IMR-90 (cell line): ENCODE data around the gene MTCP1. TPM values are rescaled to one million over a fixed set of nuclear protein-coding genes. Genes with fewer than 3 reads are reported as not detected.

Experiments
- ATAC-seq: fragments of 200-7000 bp; cut with Tn5 transposase; 2 replicates; pipeline ENCODE4 v1.9.1; 2020; ENCODE audit warnings: low read depth, mild to moderate bottlenecking, moderate library complexity
- BruUV-seq: library from RNA; stranded (reverse); fragments of 400-500 nt; replicated peaks from 2 replicates; lab custom pipeline; 2021; lab: Mats Ljungman, UMichigan
- CTCF ChIA-PET: fragments of 300-600 bp; formaldehyde crosslinking; extraction: SDS; loops from one replicate; lab custom pipeline; 2021; ENCODE audit warnings: antibody characterized with exemption; lab: Yijun Ruan, JAX
- POLR2A ChIA-PET: fragments of 300-600 bp; sonication (Branson Sonifier 250); formaldehyde crosslinking; loops from one replicate; lab custom pipeline; 2022; ENCODE audit warnings: antibody characterized with exemption; ENCODE audit not compliant: unreplicated experiment; lab: Charles Lee
- DNase-seq: peaks from one replicate; pipeline ENCODE4 v3.0.0; 2013
- H2AFZ ChIP-seq: replicated peaks from 2 replicates; pipeline ENCODE3; 2013; ENCODE audit warnings: low read length, mild to moderate bottlenecking; ENCODE audit not compliant: poor library complexity
- H2AK5ac ChIP-seq: 2 replicates; pipeline ENCODE4 v1.6.1; 2013; ENCODE audit warnings: low read depth, low read length, inconsistent platforms
- H2AK9ac ChIP-seq: replicated peaks from 2 replicates; pipeline ENCODE3; 2013; ENCODE audit warnings: mild to moderate bottlenecking, low read depth, low read length, moderate library complexity; ENCODE audit not compliant: poor library complexity
- H2BK120ac ChIP-seq: 2 replicates; pipeline ENCODE4 v1.6.1; 2013; ENCODE audit warnings: low read depth, low read length, inconsistent platforms
- H2BK15ac ChIP-seq: 3 replicates; pipeline ENCODE4 v1.6.1; 2013; ENCODE audit warnings: low read depth, low read length, inconsistent platforms
- H2BK20ac ChIP-seq: 2 replicates; pipeline ENCODE4 v1.6.1; 2013; ENCODE audit warnings: low read depth, mild to moderate bottlenecking, inconsistent platforms, low read length, moderate library complexity
- H2BK5ac ChIP-seq: 2 replicates; pipeline ENCODE4 v1.6.1; 2013; ENCODE audit warnings: mild to moderate bottlenecking, low read depth, low read length, inconsistent platforms; ENCODE audit not compliant: poor library complexity, severe bottlenecking
- H3K14ac ChIP-seq: replicated peaks from 2 replicates; pipeline ENCODE4 v1.6.1; 2013; ENCODE audit warnings: low read depth, low read length, inconsistent platforms
- H3K18ac ChIP-seq: 2 replicates; pipeline ENCODE4 v1.6.1; 2013; ENCODE audit warnings: low read depth, low read length, control low read depth
- H3K23ac ChIP-seq: 2 replicates; pipeline ENCODE4 v1.6.1; 2013; ENCODE audit warnings: low read depth, low read length, inconsistent platforms
- H3K27ac ChIP-seq: 2 replicates; pipeline ENCODE4 v1.5.1; 2013; ENCODE audit warnings: mild to moderate bottlenecking, control low read depth, low read length; ENCODE audit not compliant: insufficient read depth
- H3K27me3 ChIP-seq: 2 replicates; pipeline ENCODE4 v1.6.1; 2013; ENCODE audit warnings: low read length; ENCODE audit not compliant: control insufficient read depth, insufficient read depth
- H3K36me3 ChIP-seq: 2 replicates; pipeline ENCODE4 v1.6.1; 2013; ENCODE audit warnings: low read length, mixed read lengths; ENCODE audit not compliant: control insufficient read depth, insufficient read depth
- H3K4ac ChIP-seq: 2 replicates; pipeline ENCODE4 v1.6.1; 2013; ENCODE audit warnings: low read depth, low read length, inconsistent platforms
- H3K4me1 ChIP-seq: 2 replicates; pipeline ENCODE4 v1.6.1; 2013; ENCODE audit warnings: low read length, mixed read lengths; ENCODE audit not compliant: control insufficient read depth, insufficient read depth
- H3K4me2 ChIP-seq: 2 replicates; pipeline ENCODE4 v1.6.1; 2013; ENCODE audit warnings: low read depth, mild to moderate bottlenecking, control low read depth, low read length, moderate library complexity
- H3K4me3 ChIP-seq: 2 replicates; pipeline ENCODE4 v1.5.1; 2013; ENCODE audit warnings: low read depth, mild to moderate bottlenecking, control low read depth, low read length, moderate library complexity; ENCODE audit not compliant: insufficient read depth
- H3K56ac ChIP-seq: 2 replicates; pipeline ENCODE4 v1.6.1; 2013; ENCODE audit warnings: low read length, inconsistent platforms; ENCODE audit not compliant: insufficient read depth; ENCODE audit errors: extremely low read depth
- H3K79me1 ChIP-seq, 2 experiments: 2 replicates each; pipeline ENCODE4 v1.6.1; 2013; ENCODE audit warnings: low read length in 2 of 2, inconsistent platforms in 1 of 2, low read depth in 1 of 2
- H3K9ac ChIP-seq: 2 replicates; pipeline ENCODE4 v1.6.1; 2013; ENCODE audit warnings: low read depth, low read length, control low read depth
- H3K9me1 ChIP-seq: 2 replicates; pipeline ENCODE4 v1.6.1; 2013; ENCODE audit warnings: low read length, inconsistent platforms; ENCODE audit not compliant: insufficient read depth
- H3K9me3 ChIP-seq: 2 replicates; pipeline ENCODE4 v1.6.1; 2013; ENCODE audit warnings: low read length; ENCODE audit not compliant: control insufficient read depth, insufficient read depth
- H4K20me1 ChIP-seq: 2 replicates; pipeline ENCODE4 v1.6.1; 2013; ENCODE audit warnings: low read length, inconsistent platforms; ENCODE audit not compliant: insufficient read depth
- H4K5ac ChIP-seq: 2 replicates; pipeline ENCODE4 v1.6.1; 2013; ENCODE audit warnings: mild to moderate bottlenecking, low read depth, low read length, control low read depth
- H4K8ac ChIP-seq, 2 experiments: 2 replicates each; pipeline ENCODE4 v1.6.1; 2013; ENCODE audit warnings: low read depth in 2 of 2, low read length in 2 of 2, control low read depth in 1 of 2, inconsistent platforms in 1 of 2
- H4K91ac ChIP-seq: 2 replicates; pipeline ENCODE4 v1.6.1; 2013; ENCODE audit warnings: low read depth, low read length, inconsistent platforms; ENCODE audit not compliant: insufficient read depth
- BHLHE40 ChIP-seq: fragments of 150-350 bp; IDR thresholded peaks from 2 replicates; pipeline ENCODE4 v1.6.1; 2016; ENCODE audit warnings: mild to moderate bottlenecking, low read depth, low read length
- CEBPB ChIP-seq: IDR thresholded peaks from 2 replicates; pipeline ENCODE4 v1.6.1; 2012; ENCODE audit warnings: low read depth, low read length, improper control_type of control experiment
- CTCF ChIP-seq: conservative IDR thresholded peaks from 2 replicates; pipeline ENCODE4 v1.5.1; 2012; ENCODE audit warnings: mild to moderate bottlenecking, low read depth, low read length, improper control_type of control experiment
- NFE2L2 ChIP-seq: fragments of 150-350 bp; IDR thresholded peaks from 2 replicates; pipeline ENCODE4 v1.6.1; 2016; ENCODE audit warnings: low read depth, mild to moderate bottlenecking, low read length
- POLR2A ChIP-seq: IDR thresholded peaks from 2 replicates; pipeline ENCODE4 v1.6.1; 2012; ENCODE audit warnings: mild to moderate bottlenecking, low read depth, low read length
- RAD21 ChIP-seq: IDR thresholded peaks from 2 replicates; pipeline ENCODE4 v1.6.1; 2012; ENCODE audit warnings: low read length, improper control_type of control experiment
- RCOR1 ChIP-seq: IDR thresholded peaks from 2 replicates; pipeline ENCODE4 v1.6.1; 2012; ENCODE audit warnings: mild to moderate bottlenecking, low read length, improper control_type of control experiment; ENCODE audit not compliant: insufficient replicate concordance
- SMC3 ChIP-seq: fragments of 150-350 bp; IDR thresholded peaks from 2 replicates; pipeline ENCODE4 v1.6.1; 2016; ENCODE audit warnings: low read depth, mild to moderate bottlenecking, antibody characterized with exemption, low read length, moderate library complexity
- WGBS, 2 experiments: methylation state at CpG; one replicate each; pipeline versions ENCODE4 v1.1.5 to v1.1.7; 2013; ENCODE audit warnings: missing lambda C conversion rate in 2 of 2; ENCODE audit not compliant: insufficient read length in 1 of 2; ENCODE audit errors: extremely low coverage in 2 of 2; 5-methylcytosine and 5-hydroxymethylcytosine counted together
- dilution Hi-C: fragments of 300-500 bp; cut with HindIII; formaldehyde crosslinking; loops from one replicate; pipeline ENCODE4 v1.14.3; 2018; ENCODE audit warnings: low sequenced_read_pairs; ENCODE audit not compliant: unreplicated experiment
- in situ Hi-C: fragments of 300-500 bp; cut with MboI; formaldehyde crosslinking; loops from 3 replicates; pipeline ENCODE4 v1.14.3; 2019; ENCODE audit warnings: low sequenced_read_pairs, inconsistent platforms, mixed read lengths
- intact Hi-C: fragments of 100-400 bp; cut with micrococcal nuclease; formaldehyde crosslinking; loops from 2 replicates; pipeline ENCODE4 v1.10.0; 2022
- polyA plus RNA-seq, 3 experiments: library from polyadenylated mRNA; depleted of rRNA; stranded (reverse); fragments of >200 nt; gene quantifications; 2 replicates each; pipeline ENCODE4 v1.2.3, GENCODE V29; 2012; ENCODE audit warnings: low replicate concordance in 1 of 3
- total RNA-seq: library from RNA; depleted of rRNA; stranded (reverse); fragments of >200 nt; gene quantifications from 2 replicates; pipeline ENCODE4 v1.2.3, GENCODE V29; 2012

Gene MTCP1
- total and polyA plus RNA-seq, 2 of the 4 experiments (the other 2 are of a cell fraction) = 0.54 to 4.2 TPM

- DNase-seq (no peak), ATAC-seq (peak; percentile 16)
- POLR2A ChIA-PET = no interaction called here
- no peaks in the 10 kb centered on the region for H3K27me3 ChIP-seq
- no peak overlapping the region for H2BK15ac ChIP-seq
- TF ChIP-seq RCOR1 = no peak
- TF ChIP-seq RAD21 = no peak
- no peak for TF ChIP-seq NFE2L2
- no peak for TF ChIP-seq SMC3
- no peak for TF ChIP-seq POLR2A
- no peak for TF ChIP-seq BHLHE40
- no peak for TF ChIP-seq CTCF
- TF ChIP-seq CEBPB = no peak
- no peaks in the 10 kb centered on the region for H3K9me1 ChIP-seq
- H2AK9ac ChIP-seq = peak overlapping the region; percentile 67
- peak overlapping the region; percentile 55 to 94; a peak in 3 of 4 replicates for H4K8ac ChIP-seq
- peak overlapping the region; percentile 95 for H2AFZ ChIP-seq
- H3K4me2 ChIP-seq = peak overlapping the region; percentile 77
- H2BK5ac ChIP-seq = peak overlapping the region; percentile 67
- 39% methylated on average over 17 of the region's 25 CpGs; no CpG with 5 or more reads in 1 of the 2 experiments for WGBS, 2 experiments
- H3K56ac ChIP-seq = peak overlapping the region; percentile 52
- peak overlapping the region; percentile 50 for H4K91ac ChIP-seq
- H2BK20ac ChIP-seq = no peak overlapping the region
- peak overlapping the region; percentile 94 for H3K14ac ChIP-seq
- H3K79me1 ChIP-seq = peaks cover 7 to 23% of the 10 kb centered on the region in 2 experiments; a peak in 3 of 4 replicates
- peak overlapping the region; percentile 56 for H3K4me3 ChIP-seq
- no peak overlapping the region for H3K18ac ChIP-seq
- dilution Hi-C loops (no loop called here), in situ Hi-C loops (no loop called here), intact Hi-C loops (loop anchor here (2.0 to 5.0 kb wide), 2 partner anchors 45 to 89 kb away; partner anchors contain the start of gene FUNDC2)
- H3K27ac ChIP-seq = peak overlapping the region; percentile 56
- CTCF ChIA-PET = no interaction called here
- H3K9ac ChIP-seq = peak overlapping the region; percentile 79
- H4K5ac ChIP-seq = 0 out of 2 replicates have a peak overlapping the region, but pooled peaks have one; percentile 13
- H2AK5ac ChIP-seq = peak overlapping the region; percentile 43; the same call in 1 of the 2 replicates
- 0 out of 2 replicates have a peak, but pooled peaks cover 2% of the 10 kb centered on the region for H3K9me3 ChIP-seq
- H4K20me1 ChIP-seq = no peaks in the 10 kb centered on the region
- 0 out of 2 replicates have a peak overlapping the region, but pooled peaks have one; percentile 26 for H2BK120ac ChIP-seq
- peak overlapping the region; percentile 90 for H3K4ac ChIP-seq
- peak overlapping the region; percentile 89; the same call in 1 of the 2 replicates for H3K23ac ChIP-seq
- H3K36me3 ChIP-seq = peaks cover 2% of the 10 kb centered on the region; the same call in 1 of the 2 replicates
- BruUV-seq = no TSS peak
- H3K4me1 ChIP-seq = peaks cover 3% of the 10 kb centered on the region; the same call in 1 of the 2 replicates
Measured at GRCh38 chrX:155071694-155072280, 851 bp upstream of the MTCP1 start.
